Measurements from ENCODE around the gene BABAM1. TPM values are rescaled to one million over a fixed set of nuclear protein-coding genes. Genes with fewer than 3 reads are reported as not detected.

BABAM1 gene
- total and polyA plus RNA-seq, 10 of the 15 experiments (the other 5 are each of a cell fraction or from before 2014, with no cell fraction given) = 11.9 to 154 (median 103) TPM

DNA sequence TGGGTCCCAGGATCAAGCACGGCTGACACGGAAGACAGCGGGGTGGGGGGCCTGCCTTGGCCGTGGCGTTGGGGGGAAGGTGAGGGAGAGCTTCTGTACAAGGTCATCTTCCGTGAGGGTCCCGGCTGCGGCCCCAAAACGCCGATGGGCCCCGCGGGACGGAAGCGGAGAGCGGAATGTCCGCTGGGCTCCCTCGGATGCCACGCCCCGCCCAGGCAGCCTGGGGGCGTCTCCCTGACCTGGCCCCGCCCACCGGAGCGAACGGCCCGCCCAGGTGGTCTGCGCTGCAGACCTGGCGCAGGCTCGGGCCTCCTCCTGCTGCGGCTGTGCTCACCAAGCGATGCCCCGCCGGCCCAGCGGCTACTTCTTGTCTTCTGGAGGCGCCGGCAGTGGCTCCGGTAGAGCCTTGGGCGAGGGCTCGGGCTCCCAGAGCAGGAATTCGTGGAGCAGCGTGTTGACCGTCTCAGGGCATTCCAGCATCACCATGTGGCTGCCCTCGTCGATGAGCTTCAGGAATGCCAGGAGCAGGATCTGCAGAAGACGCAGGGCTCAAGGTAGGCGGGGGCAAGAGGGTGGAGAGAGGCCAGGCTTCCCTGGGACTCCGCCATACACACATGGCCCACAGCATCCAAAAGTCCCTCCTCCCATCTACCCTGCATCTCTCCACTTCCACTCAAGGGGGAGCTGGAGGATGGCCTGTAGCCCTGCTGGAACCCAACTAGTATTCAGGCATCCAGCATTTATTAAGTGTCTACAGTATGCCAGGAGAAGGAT is 25.2 kb downstream of the BABAM1 start (continued):
- TF ChIP-seq RAD21 (IDR thresholded peaks at IDR 0.05; ENCODE audit: insufficient read depth, low read depth, low read length) = peak; percentile 94
- no peak for TF ChIP-seq PAX5 (IDR thresholded peaks at IDR 0.05; ENCODE audit: borderline replicate concordance, low read depth, low read length)
- no peak for TF ChIP-seq HCFC1 (IDR thresholded peaks at IDR 0.05; ENCODE audit: low read length)
- no peak for TF ChIP-seq WRNIP1 (IDR thresholded peaks at IDR 0.05; ENCODE audit: borderline replicate concordance, low read depth, low read length)
- TF ChIP-seq, protein P1, sequence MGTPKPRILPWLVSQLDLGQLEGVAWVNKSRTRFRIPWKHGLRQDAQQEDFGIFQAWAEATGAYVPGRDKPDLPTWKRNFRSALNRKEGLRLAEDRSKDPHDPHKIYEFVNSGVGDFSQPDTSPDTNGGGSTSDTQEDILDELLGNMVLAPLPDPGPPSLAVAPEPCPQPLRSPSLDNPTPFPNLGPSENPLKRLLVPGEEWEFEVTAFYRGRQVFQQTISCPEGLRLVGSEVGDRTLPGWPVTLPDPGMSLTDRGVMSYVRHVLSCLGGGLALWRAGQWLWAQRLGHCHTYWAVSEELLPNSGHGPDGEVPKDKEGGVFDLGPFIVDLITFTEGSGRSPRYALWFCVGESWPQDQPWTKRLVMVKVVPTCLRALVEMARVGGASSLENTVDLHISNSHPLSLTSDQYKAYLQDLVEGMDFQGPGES (IDR thresholded peaks at IDR 0.05) = no peak
- TF ChIP-seq ZSCAN29 (IDR thresholded peaks at IDR 0.05) = no peak
- TF ChIP-seq, protein P2, sequence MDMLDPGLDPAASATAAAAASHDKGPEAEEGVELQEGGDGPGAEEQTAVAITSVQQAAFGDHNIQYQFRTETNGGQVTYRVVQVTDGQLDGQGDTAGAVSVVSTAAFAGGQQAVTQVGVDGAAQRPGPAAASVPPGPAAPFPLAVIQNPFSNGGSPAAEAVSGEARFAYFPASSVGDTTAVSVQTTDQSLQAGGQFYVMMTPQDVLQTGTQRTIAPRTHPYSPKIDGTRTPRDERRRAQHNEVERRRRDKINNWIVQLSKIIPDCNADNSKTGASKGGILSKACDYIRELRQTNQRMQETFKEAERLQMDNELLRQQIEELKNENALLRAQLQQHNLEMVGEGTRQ (IDR thresholded peaks at IDR 0.05; ENCODE audit: borderline replicate concordance, low read depth, low read length) = no peak
- peak; percentile 41; the same call in 1 of the 2 replicates for TF ChIP-seq POLR2AphosphoS5 (IDR thresholded peaks at IDR 0.05; ENCODE audit: low read length)
- TF ChIP-seq, protein P3, sequence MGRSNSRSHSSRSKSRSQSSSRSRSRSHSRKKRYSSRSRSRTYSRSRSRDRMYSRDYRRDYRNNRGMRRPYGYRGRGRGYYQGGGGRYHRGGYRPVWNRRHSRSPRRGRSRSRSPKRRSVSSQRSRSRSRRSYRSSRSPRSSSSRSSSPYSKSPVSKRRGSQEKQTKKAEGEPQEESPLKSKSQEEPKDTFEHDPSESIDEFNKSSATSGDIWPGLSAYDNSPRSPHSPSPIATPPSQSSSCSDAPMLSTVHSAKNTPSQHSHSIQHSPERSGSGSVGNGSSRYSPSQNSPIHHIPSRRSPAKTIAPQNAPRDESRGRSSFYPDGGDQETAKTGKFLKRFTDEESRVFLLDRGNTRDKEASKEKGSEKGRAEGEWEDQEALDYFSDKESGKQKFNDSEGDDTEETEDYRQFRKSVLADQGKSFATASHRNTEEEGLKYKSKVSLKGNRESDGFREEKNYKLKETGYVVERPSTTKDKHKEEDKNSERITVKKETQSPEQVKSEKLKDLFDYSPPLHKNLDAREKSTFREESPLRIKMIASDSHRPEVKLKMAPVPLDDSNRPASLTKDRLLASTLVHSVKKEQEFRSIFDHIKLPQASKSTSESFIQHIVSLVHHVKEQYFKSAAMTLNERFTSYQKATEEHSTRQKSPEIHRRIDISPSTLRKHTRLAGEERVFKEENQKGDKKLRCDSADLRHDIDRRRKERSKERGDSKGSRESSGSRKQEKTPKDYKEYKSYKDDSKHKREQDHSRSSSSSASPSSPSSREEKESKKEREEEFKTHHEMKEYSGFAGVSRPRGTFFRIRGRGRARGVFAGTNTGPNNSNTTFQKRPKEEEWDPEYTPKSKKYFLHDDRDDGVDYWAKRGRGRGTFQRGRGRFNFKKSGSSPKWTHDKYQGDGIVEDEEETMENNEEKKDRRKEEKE (IDR thresholded peaks at IDR 0.05) = no peak
- no peak for TF ChIP-seq EP300 (IDR thresholded peaks at IDR 0.05; ENCODE audit: borderline replicate concordance in 1 of 2, control insufficient read depth in 1 of 2, low read depth in 2 of 2, low read length in 2 of 2)
- TF ChIP-seq, protein P4, sequence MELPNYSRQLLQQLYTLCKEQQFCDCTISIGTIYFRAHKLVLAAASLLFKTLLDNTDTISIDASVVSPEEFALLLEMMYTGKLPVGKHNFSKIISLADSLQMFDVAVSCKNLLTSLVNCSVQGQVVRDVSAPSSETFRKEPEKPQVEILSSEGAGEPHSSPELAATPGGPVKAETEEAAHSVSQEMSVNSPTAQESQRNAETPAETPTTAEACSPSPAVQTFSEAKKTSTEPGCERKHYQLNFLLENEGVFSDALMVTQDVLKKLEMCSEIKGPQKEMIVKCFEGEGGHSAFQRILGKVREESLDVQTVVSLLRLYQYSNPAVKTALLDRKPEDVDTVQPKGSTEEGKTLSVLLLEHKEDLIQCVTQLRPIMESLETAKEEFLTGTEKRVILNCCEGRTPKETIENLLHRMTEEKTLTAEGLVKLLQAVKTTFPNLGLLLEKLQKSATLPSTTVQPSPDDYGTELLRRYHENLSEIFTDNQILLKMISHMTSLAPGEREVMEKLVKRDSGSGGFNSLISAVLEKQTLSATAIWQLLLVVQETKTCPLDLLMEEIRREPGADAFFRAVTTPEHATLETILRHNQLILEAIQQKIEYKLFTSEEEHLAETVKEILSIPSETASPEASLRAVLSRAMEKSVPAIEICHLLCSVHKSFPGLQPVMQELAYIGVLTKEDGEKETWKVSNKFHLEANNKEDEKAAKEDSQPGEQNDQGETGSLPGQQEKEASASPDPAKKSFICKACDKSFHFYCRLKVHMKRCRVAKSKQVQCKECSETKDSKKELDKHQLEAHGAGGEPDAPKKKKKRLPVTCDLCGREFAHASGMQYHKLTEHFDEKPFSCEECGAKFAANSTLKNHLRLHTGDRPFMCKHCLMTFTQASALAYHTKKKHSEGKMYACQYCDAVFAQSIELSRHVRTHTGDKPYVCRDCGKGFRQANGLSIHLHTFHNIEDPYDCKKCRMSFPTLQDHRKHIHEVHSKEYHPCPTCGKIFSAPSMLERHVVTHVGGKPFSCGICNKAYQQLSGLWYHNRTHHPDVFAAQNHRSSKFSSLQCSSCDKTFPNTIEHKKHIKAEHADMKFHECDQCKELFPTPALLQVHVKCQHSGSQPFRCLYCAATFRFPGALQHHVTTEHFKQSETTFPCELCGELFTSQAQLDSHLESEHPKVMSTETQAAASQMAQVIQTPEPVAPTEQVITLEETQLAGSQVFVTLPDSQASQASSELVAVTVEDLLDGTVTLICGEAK (IDR thresholded peaks at IDR 0.05; ENCODE audit: borderline replicate concordance) = no peak
- peak; percentile 48; the same call in 1 of the 2 replicates for TF ChIP-seq NBN (IDR thresholded peaks at IDR 0.05)
- no peak for TF ChIP-seq TCF7 (IDR thresholded peaks at IDR 0.05; ENCODE audit: borderline replicate concordance)
- peak; percentile 20; the same call in 1 of the 2 replicates for TF ChIP-seq NRF1 (conservative IDR thresholded peaks at IDR 0.05; ENCODE audit: low read depth, low read length)
- TF ChIP-seq, protein P5, sequence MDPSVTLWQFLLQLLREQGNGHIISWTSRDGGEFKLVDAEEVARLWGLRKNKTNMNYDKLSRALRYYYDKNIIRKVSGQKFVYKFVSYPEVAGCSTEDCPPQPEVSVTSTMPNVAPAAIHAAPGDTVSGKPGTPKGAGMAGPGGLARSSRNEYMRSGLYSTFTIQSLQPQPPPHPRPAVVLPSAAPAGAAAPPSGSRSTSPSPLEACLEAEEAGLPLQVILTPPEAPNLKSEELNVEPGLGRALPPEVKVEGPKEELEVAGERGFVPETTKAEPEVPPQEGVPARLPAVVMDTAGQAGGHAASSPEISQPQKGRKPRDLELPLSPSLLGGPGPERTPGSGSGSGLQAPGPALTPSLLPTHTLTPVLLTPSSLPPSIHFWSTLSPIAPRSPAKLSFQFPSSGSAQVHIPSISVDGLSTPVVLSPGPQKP (IDR thresholded peaks at IDR 0.05; ENCODE audit: low read depth, low read length) = no peak
- TF ChIP-seq MYB (IDR thresholded peaks at IDR 0.05; ENCODE audit: borderline replicate concordance, low read depth, low read length) = no peak
- peak; percentile 82 for TF ChIP-seq POLR2A (IDR thresholded peaks at IDR 0.05; ENCODE audit: low read depth, low read length)
- TF ChIP-seq, protein P6, sequence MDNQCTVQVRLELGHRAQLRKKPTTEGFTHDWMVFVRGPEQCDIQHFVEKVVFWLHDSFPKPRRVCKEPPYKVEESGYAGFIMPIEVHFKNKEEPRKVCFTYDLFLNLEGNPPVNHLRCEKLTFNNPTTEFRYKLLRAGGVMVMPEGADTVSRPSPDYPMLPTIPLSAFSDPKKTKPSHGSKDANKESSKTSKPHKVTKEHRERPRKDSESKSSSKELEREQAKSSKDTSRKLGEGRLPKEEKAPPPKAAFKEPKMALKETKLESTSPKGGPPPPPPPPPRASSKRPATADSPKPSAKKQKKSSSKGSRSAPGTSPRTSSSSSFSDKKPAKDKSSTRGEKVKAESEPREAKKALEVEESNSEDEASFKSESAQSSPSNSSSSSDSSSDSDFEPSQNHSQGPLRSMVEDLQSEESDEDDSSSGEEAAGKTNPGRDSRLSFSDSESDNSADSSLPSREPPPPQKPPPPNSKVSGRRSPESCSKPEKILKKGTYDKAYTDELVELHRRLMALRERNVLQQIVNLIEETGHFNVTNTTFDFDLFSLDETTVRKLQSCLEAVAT (IDR thresholded peaks at IDR 0.05) = no peak

All from GM12878 (cell line).